IMR-90 (cell line): ENCODE measurements around the gene ZBTB9. TPM values are rescaled to one million over a fixed set of nuclear protein-coding genes. Genes with fewer than 3 reads are reported as not detected.

ENCODE experiments used
- ATAC-seq: fragments of 200-7000 bp; cut with Tn5 transposase; 2 replicates; pipeline ENCODE4 v1.9.1; 2020; ENCODE audit warnings: low read depth, mild to moderate bottlenecking, moderate library complexity
- BruUV-seq: library from RNA; stranded (reverse); fragments of 400-500 nt; replicated peaks from 2 replicates; lab custom pipeline; 2021; lab: Mats Ljungman, UMichigan
- CTCF ChIA-PET: fragments of 300-600 bp; formaldehyde crosslinking; extraction: SDS; loops from one replicate; lab custom pipeline; 2021; ENCODE audit warnings: antibody characterized with exemption; lab: Yijun Ruan, JAX
- POLR2A ChIA-PET: fragments of 300-600 bp; sonication (Branson Sonifier 250); formaldehyde crosslinking; loops from one replicate; lab custom pipeline; 2022; ENCODE audit warnings: antibody characterized with exemption; ENCODE audit not compliant: unreplicated experiment; lab: Charles Lee
- DNase-seq: peaks from one replicate; pipeline ENCODE4 v3.0.0; 2013
- H2AFZ ChIP-seq: replicated peaks from 2 replicates; pipeline ENCODE3; 2013; ENCODE audit warnings: low read length, mild to moderate bottlenecking; ENCODE audit not compliant: poor library complexity
- H2AK5ac ChIP-seq: 2 replicates; pipeline ENCODE4 v1.6.1; 2013; ENCODE audit warnings: low read depth, low read length, inconsistent platforms
- H2AK9ac ChIP-seq: replicated peaks from 2 replicates; pipeline ENCODE3; 2013; ENCODE audit warnings: mild to moderate bottlenecking, low read depth, low read length, moderate library complexity; ENCODE audit not compliant: poor library complexity
- H2BK120ac ChIP-seq: 2 replicates; pipeline ENCODE4 v1.6.1; 2013; ENCODE audit warnings: low read depth, low read length, inconsistent platforms
- H2BK15ac ChIP-seq: 3 replicates; pipeline ENCODE4 v1.6.1; 2013; ENCODE audit warnings: low read depth, low read length, inconsistent platforms
- H2BK20ac ChIP-seq: 2 replicates; pipeline ENCODE4 v1.6.1; 2013; ENCODE audit warnings: low read depth, mild to moderate bottlenecking, inconsistent platforms, low read length, moderate library complexity
- H2BK5ac ChIP-seq: 2 replicates; pipeline ENCODE4 v1.6.1; 2013; ENCODE audit warnings: mild to moderate bottlenecking, low read depth, low read length, inconsistent platforms; ENCODE audit not compliant: poor library complexity, severe bottlenecking
- H3K14ac ChIP-seq: replicated peaks from 2 replicates; pipeline ENCODE4 v1.6.1; 2013; ENCODE audit warnings: low read depth, low read length, inconsistent platforms
- H3K18ac ChIP-seq: 2 replicates; pipeline ENCODE4 v1.6.1; 2013; ENCODE audit warnings: low read depth, low read length, control low read depth
- H3K23ac ChIP-seq: 2 replicates; pipeline ENCODE4 v1.6.1; 2013; ENCODE audit warnings: low read depth, low read length, inconsistent platforms
- H3K27ac ChIP-seq: 2 replicates; pipeline ENCODE4 v1.5.1; 2013; ENCODE audit warnings: mild to moderate bottlenecking, control low read depth, low read length; ENCODE audit not compliant: insufficient read depth
- H3K27me3 ChIP-seq: 2 replicates; pipeline ENCODE4 v1.6.1; 2013; ENCODE audit warnings: low read length; ENCODE audit not compliant: control insufficient read depth, insufficient read depth
- H3K36me3 ChIP-seq: 2 replicates; pipeline ENCODE4 v1.6.1; 2013; ENCODE audit warnings: low read length, mixed read lengths; ENCODE audit not compliant: control insufficient read depth, insufficient read depth
- H3K4ac ChIP-seq: 2 replicates; pipeline ENCODE4 v1.6.1; 2013; ENCODE audit warnings: low read depth, low read length, inconsistent platforms
- H3K4me1 ChIP-seq: 2 replicates; pipeline ENCODE4 v1.6.1; 2013; ENCODE audit warnings: low read length, mixed read lengths; ENCODE audit not compliant: control insufficient read depth, insufficient read depth
- H3K4me2 ChIP-seq: 2 replicates; pipeline ENCODE4 v1.6.1; 2013; ENCODE audit warnings: low read depth, mild to moderate bottlenecking, control low read depth, low read length, moderate library complexity
- H3K4me3 ChIP-seq: 2 replicates; pipeline ENCODE4 v1.5.1; 2013; ENCODE audit warnings: low read depth, mild to moderate bottlenecking, control low read depth, low read length, moderate library complexity; ENCODE audit not compliant: insufficient read depth
- H3K56ac ChIP-seq: 2 replicates; pipeline ENCODE4 v1.6.1; 2013; ENCODE audit warnings: low read length, inconsistent platforms; ENCODE audit not compliant: insufficient read depth; ENCODE audit errors: extremely low read depth
- H3K79me1 ChIP-seq, 2 experiments: 2 replicates each; pipeline ENCODE4 v1.6.1; 2013; ENCODE audit warnings: low read length in 2 of 2, inconsistent platforms in 1 of 2, low read depth in 1 of 2
- H3K9ac ChIP-seq: 2 replicates; pipeline ENCODE4 v1.6.1; 2013; ENCODE audit warnings: low read depth, low read length, control low read depth
- H3K9me1 ChIP-seq: 2 replicates; pipeline ENCODE4 v1.6.1; 2013; ENCODE audit warnings: low read length, inconsistent platforms; ENCODE audit not compliant: insufficient read depth
- H3K9me3 ChIP-seq: 2 replicates; pipeline ENCODE4 v1.6.1; 2013; ENCODE audit warnings: low read length; ENCODE audit not compliant: control insufficient read depth, insufficient read depth
- H4K20me1 ChIP-seq: 2 replicates; pipeline ENCODE4 v1.6.1; 2013; ENCODE audit warnings: low read length, inconsistent platforms; ENCODE audit not compliant: insufficient read depth
- H4K5ac ChIP-seq: 2 replicates; pipeline ENCODE4 v1.6.1; 2013; ENCODE audit warnings: mild to moderate bottlenecking, low read depth, low read length, control low read depth
- H4K8ac ChIP-seq, 2 experiments: 2 replicates each; pipeline ENCODE4 v1.6.1; 2013; ENCODE audit warnings: low read depth in 2 of 2, low read length in 2 of 2, control low read depth in 1 of 2, inconsistent platforms in 1 of 2
- H4K91ac ChIP-seq: 2 replicates; pipeline ENCODE4 v1.6.1; 2013; ENCODE audit warnings: low read depth, low read length, inconsistent platforms; ENCODE audit not compliant: insufficient read depth
- BHLHE40 ChIP-seq: fragments of 150-350 bp; IDR thresholded peaks from 2 replicates; pipeline ENCODE4 v1.6.1; 2016; ENCODE audit warnings: mild to moderate bottlenecking, low read depth, low read length
- CEBPB ChIP-seq: IDR thresholded peaks from 2 replicates; pipeline ENCODE4 v1.6.1; 2012; ENCODE audit warnings: low read depth, low read length, improper control_type of control experiment
- CHD1 ChIP-seq: IDR thresholded peaks from 2 replicates; pipeline ENCODE4 v1.6.1; 2012; ENCODE audit warnings: low read depth, low read length, improper control_type of control experiment
- CTCF ChIP-seq: conservative IDR thresholded peaks from 2 replicates; pipeline ENCODE4 v1.5.1; 2012; ENCODE audit warnings: mild to moderate bottlenecking, low read depth, low read length, improper control_type of control experiment
- ELK1 ChIP-seq: fragments of 150-350 bp; IDR thresholded peaks from 2 replicates; pipeline ENCODE4 v1.6.1; 2016; ENCODE audit warnings: low read depth, mild to moderate bottlenecking, low read length, moderate library complexity, borderline replicate concordance
- FOS ChIP-seq: fragments of 150-350 bp; IDR thresholded peaks from 2 replicates; pipeline ENCODE4 v1.6.1; 2016; ENCODE audit warnings: low read depth, low read length
- MAFK ChIP-seq: IDR thresholded peaks from 2 replicates; pipeline ENCODE4 v1.6.1; 2012; ENCODE audit warnings: low read depth, low read length, improper control_type of control experiment
- MAZ ChIP-seq: IDR thresholded peaks from 2 replicates; pipeline ENCODE4 v1.6.1; 2012; ENCODE audit warnings: low read depth, mild to moderate bottlenecking, low read length, improper control_type of control experiment, moderate library complexity, borderline replicate concordance
- MXI1 ChIP-seq: IDR thresholded peaks from 2 replicates; pipeline ENCODE4 v1.6.1; 2012; ENCODE audit warnings: low read depth, mild to moderate bottlenecking, low read length, moderate library complexity, borderline replicate concordance
- NFE2L2 ChIP-seq: fragments of 150-350 bp; IDR thresholded peaks from 2 replicates; pipeline ENCODE4 v1.6.1; 2016; ENCODE audit warnings: low read depth, mild to moderate bottlenecking, low read length
- POLR2A ChIP-seq: IDR thresholded peaks from 2 replicates; pipeline ENCODE4 v1.6.1; 2012; ENCODE audit warnings: mild to moderate bottlenecking, low read depth, low read length
- RAD21 ChIP-seq: IDR thresholded peaks from 2 replicates; pipeline ENCODE4 v1.6.1; 2012; ENCODE audit warnings: low read length, improper control_type of control experiment
- RCOR1 ChIP-seq: IDR thresholded peaks from 2 replicates; pipeline ENCODE4 v1.6.1; 2012; ENCODE audit warnings: mild to moderate bottlenecking, low read length, improper control_type of control experiment; ENCODE audit not compliant: insufficient replicate concordance
- RFX5 ChIP-seq: IDR thresholded peaks from 2 replicates; pipeline ENCODE4 v1.8.0; 2012; ENCODE audit warnings: low read depth, mild to moderate bottlenecking, low read length, moderate library complexity
- SMC3 ChIP-seq: fragments of 150-350 bp; IDR thresholded peaks from 2 replicates; pipeline ENCODE4 v1.6.1; 2016; ENCODE audit warnings: low read depth, mild to moderate bottlenecking, antibody characterized with exemption, low read length, moderate library complexity
- USF2 ChIP-seq: fragments of 150-350 bp; IDR thresholded peaks from 2 replicates; pipeline ENCODE4 v1.6.1; 2017; ENCODE audit warnings: mild to moderate bottlenecking, antibody characterized with exemption, low read length, low read depth
- WGBS, 2 experiments: methylation state at CpG; one replicate each; pipeline versions ENCODE4 v1.1.5 to v1.1.7; 2013; ENCODE audit warnings: missing lambda C conversion rate in 2 of 2; ENCODE audit not compliant: insufficient read length in 1 of 2; ENCODE audit errors: extremely low coverage in 2 of 2; 5-methylcytosine and 5-hydroxymethylcytosine counted together
- dilution Hi-C: fragments of 300-500 bp; cut with HindIII; formaldehyde crosslinking; loops from one replicate; pipeline ENCODE4 v1.14.3; 2018; ENCODE audit warnings: low sequenced_read_pairs; ENCODE audit not compliant: unreplicated experiment
- in situ Hi-C: fragments of 300-500 bp; cut with MboI; formaldehyde crosslinking; loops from 3 replicates; pipeline ENCODE4 v1.14.3; 2019; ENCODE audit warnings: low sequenced_read_pairs, inconsistent platforms, mixed read lengths
- intact Hi-C: fragments of 100-400 bp; cut with micrococcal nuclease; formaldehyde crosslinking; loops from 2 replicates; pipeline ENCODE4 v1.10.0; 2022
- polyA plus RNA-seq, 3 experiments: library from polyadenylated mRNA; depleted of rRNA; stranded (reverse); fragments of >200 nt; gene quantifications; 2 replicates each; pipeline ENCODE4 v1.2.3, GENCODE V29; 2012; ENCODE audit warnings: low replicate concordance in 1 of 3
- total RNA-seq: library from RNA; depleted of rRNA; stranded (reverse); fragments of >200 nt; gene quantifications from 2 replicates; pipeline ENCODE4 v1.2.3, GENCODE V29; 2012

The ZBTB9 gene
- total and polyA plus RNA-seq, 2 of the 4 experiments (the other 2 are of a cell fraction) = 5.4 to 5.9 TPM

GRCh38 chr6:33439956-33440648 lies 14.3 kb upstream of the ZBTB9 start:
- DNase-seq = peak; percentile 38
- no peak overlapping the region for H2BK5ac ChIP-seq
- H4K5ac ChIP-seq = no peak overlapping the region
- WGBS, 2 experiments = 78% methylated on average over 3 of the region's 9 CpGs; no CpG with 5 or more reads in 1 of the 2 experiments
- TF ChIP-seq FOS = no peak
- no peak for TF ChIP-seq POLR2A
- TF ChIP-seq RCOR1 = no peak
- TF ChIP-seq NFE2L2 = no peak
- TF ChIP-seq MAZ = no peak
- TF ChIP-seq USF2 = no peak
- TF ChIP-seq MXI1 = no peak
- no peak for TF ChIP-seq ELK1
- TF ChIP-seq CHD1 = no peak
- no peak for TF ChIP-seq RFX5
- TF ChIP-seq CEBPB = no peak
- TF ChIP-seq CTCF = no peak
- TF ChIP-seq MAFK = no peak
- TF ChIP-seq RAD21 = no peak
- no peak for TF ChIP-seq BHLHE40
- no peak for TF ChIP-seq SMC3
- H3K56ac ChIP-seq = no peak overlapping the region
- H3K14ac ChIP-seq = no peak overlapping the region
- peaks cover 3% of the 10 kb centered on the region; the same call in 1 of the 2 replicates for H3K9me1 ChIP-seq
- no peak overlapping the region for H3K4ac ChIP-seq
- no peaks in the 10 kb centered on the region for H3K9me3 ChIP-seq
- H3K18ac ChIP-seq = no peak overlapping the region
- no peaks in the 10 kb centered on the region for H3K4me1 ChIP-seq
- H4K20me1 ChIP-seq = no peaks in the 10 kb centered on the region
- no peak overlapping the region for H3K27ac ChIP-seq
- H2BK20ac ChIP-seq = no peak overlapping the region
- no peak overlapping the region for H2AK5ac ChIP-seq
- H3K27me3 ChIP-seq = no peaks in the 10 kb centered on the region
- in situ Hi-C loops = no loop called here
- no peak for ATAC-seq
- intact Hi-C loops = no loop called here
- CTCF ChIA-PET = no interaction called here
- POLR2A ChIA-PET = no interaction called here
- H3K4me3 ChIP-seq = no peak overlapping the region
- H3K4me2 ChIP-seq = no peak overlapping the region
- no peak overlapping the region for H2AFZ ChIP-seq
- no peak overlapping the region for H3K23ac ChIP-seq
- no TSS peak for BruUV-seq
- H3K9ac ChIP-seq = no peak overlapping the region
- dilution Hi-C loops = no loop called here
- no peak overlapping the region for H2BK15ac ChIP-seq
- no peak overlapping the region for H4K8ac ChIP-seq
- H2AK9ac ChIP-seq = no peak overlapping the region
- H2BK120ac ChIP-seq = no peak overlapping the region
- H4K91ac ChIP-seq = no peak overlapping the region
- H3K36me3 ChIP-seq = peaks cover 73% of the 10 kb centered on the region
- peaks cover 5 to 9% of the 10 kb centered on the region in 2 experiments for H3K79me1 ChIP-seq
